Measurements from ENCODE around the gene CABCOCO1.

The CABCOCO1 gene

DNA sequence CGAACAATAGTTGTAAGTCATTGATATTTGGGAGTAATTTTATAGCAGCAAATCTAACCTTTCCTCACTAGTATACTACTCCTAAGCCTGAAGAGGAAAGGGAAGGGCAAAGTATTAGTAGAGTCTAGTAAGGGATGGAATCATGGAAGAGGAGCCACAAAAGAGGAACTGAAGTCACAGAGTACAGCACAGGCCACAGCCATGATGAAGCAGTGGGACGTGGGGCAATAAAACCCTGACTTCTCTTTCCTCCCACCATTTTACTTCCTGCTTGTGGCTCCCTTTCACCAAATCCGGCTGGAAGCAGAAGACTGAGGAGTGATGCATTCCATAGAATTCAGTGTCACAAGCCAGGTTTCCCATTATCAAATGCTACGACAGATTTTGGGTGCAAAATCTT is 58.7 kb downstream of the CABCOCO1 start:
- TF ChIP-seq GATA2 (IDR thresholded peaks at IDR 0.05; ENCODE audit: low read depth, low read length) (no peak), GATA3 (IDR thresholded peaks at IDR 0.05; ENCODE audit: low read depth, low read length) (no peak)

DNA sequence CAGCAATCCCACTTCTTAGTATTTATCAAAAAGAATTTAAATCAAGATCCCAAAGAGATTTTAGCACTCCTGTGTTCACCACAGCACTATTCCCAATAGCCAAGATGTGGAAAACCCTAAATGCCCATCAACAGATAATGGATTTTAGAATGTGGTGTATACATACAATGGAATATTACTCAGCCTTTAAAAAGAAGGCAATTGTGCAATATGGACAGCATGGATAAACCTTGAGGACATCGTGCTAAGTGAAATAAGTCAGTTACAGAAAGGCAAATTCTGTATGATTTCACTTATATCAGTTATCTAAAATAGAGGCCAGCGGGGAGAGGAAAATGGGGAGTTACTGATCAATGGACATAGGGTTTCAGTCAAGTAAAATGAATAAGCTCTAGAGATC is 66.9 kb downstream of the CABCOCO1 start:
- TF ChIP-seq GATA3 (IDR thresholded peaks at IDR 0.05; ENCODE audit: low read depth, low read length) (no peak), GATA2 (IDR thresholded peaks at IDR 0.05; ENCODE audit: low read depth, low read length) (no peak)

DNA sequence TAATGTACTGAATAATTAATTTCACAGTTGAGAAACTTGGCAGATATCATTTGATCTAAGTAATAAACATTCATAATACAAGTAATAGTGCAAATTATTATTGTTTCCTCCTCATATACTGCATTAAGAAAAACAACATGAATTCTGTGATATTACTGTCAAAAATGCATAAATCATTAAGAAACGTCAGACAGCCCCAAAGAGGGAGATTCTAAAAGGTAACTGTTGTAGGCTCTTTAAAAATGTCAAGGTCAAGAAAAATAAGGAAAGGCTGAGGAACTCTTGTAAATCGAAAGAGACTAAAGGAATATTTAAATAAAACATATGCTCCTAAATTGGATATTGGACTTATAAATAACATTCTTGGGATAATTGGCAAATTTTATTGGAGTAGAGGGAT is 67.9 kb downstream of the CABCOCO1 start:
- TF ChIP-seq GATA2 (IDR thresholded peaks at IDR 0.05; ENCODE audit: low read depth, low read length) (no peak), GATA3 (IDR thresholded peaks at IDR 0.05; ENCODE audit: low read depth, low read length) (no peak)

DNA sequence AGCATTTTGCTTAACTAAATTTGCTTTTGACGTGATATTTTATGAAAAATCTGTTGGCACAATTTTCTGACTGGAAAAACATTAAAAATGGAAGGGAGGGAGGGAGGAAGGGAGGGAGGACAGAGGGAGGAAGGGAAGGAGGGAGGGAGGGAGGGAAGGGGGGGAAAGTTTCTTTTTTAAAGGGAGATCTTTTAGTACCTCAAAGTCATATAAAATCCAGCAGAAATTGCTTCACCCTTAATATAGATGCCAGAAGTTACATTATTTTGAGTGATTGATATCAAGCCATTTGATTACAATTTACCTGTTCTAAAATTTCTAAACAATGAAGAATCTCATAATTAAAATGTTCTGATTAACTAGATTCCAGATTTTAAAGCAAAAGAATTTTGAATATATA is 68.9 kb downstream of the CABCOCO1 start:
- no peak for TF ChIP-seq GATA3 (IDR thresholded peaks at IDR 0.05; ENCODE audit: low read depth, low read length)
- TF ChIP-seq GATA2 (IDR thresholded peaks at IDR 0.05; ENCODE audit: low read depth, low read length): no peak

DNA sequence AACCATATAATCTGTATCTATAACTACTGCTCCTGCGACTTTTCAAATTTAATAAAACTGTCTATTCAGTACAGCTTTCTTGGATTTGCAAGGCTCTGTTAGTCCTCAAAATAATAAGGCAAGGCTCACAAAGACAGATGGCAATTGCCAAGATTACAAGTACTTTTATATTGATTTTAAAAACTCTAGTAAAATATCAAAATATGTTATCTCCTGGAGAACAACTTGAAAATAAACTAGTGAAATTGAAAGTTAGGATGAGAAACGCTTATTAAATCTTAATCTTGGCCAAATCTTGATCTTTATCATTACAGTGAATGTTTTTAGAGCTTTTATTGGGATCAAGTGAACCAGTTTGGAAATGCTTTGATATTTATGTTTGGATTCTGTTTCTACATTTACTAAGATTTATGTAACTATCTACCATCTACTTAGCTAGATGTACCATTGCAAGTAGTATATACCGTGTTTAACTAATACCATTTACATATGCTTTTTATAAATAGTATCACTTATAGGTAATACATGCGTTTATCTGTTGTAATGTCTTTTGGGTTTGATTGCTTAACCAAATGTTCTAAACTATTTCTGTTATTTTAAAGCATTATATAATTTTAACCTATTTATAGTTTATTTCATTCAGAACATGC is 70.0 kb downstream of the CABCOCO1 start:
- TF ChIP-seq GATA2 (IDR thresholded peaks at IDR 0.05; ENCODE audit: low read depth, low read length) (no peak), GATA3 (IDR thresholded peaks at IDR 0.05; ENCODE audit: low read depth, low read length) (peak; percentile 50)

DNA sequence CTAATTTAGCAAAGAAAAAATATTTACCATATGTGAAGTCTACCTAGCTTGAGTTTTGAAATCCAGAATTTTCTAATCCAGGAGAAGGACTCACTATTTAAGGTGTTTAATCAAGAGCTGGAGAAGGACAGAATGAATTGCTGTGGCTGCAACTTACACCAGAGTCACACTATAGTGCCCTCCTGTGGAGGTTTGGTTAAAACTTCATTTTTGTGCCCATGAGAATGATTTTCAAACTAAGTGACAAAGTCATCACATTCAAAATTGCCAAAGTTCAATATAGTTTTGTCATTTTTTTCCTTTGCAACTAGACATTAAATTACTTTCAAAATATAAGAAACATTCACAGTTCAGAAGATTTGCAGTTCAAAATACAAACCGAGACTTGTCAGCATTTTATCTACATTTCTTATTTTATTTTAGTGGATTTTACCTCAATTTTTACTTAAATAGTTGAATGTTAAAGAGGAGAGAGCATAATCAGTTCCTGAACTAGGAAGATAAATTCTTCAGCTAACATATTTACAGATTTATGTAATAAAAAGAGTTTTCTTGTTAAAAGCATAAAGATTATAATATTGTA is 70.7 kb downstream of the CABCOCO1 start:
- TF ChIP-seq GATA3 (IDR thresholded peaks at IDR 0.05; ENCODE audit: low read depth, low read length) (no peak), GATA2 (IDR thresholded peaks at IDR 0.05; ENCODE audit: low read depth, low read length) (no peak)

DNA sequence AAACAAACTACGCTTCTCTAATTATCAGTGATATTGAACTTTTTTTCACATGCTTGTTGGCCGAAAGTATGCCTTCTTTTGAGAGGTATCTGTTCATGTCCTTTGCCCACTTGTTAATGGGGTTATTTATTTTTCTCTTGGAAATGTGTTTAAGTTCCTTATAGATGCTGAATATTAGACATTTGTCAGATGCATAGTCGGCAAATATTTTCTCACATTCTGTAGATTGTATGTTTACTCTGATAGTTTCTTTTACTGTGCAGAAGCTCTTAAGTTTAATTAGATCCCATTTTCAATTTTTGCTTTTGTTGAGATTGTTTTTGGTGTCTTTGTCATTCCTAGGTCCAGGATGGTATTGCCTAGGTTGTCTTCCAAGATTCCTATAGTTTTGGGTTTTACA is 73.2 kb downstream of the CABCOCO1 start:
- TF ChIP-seq GATA3 (IDR thresholded peaks at IDR 0.05; ENCODE audit: low read depth, low read length) (no peak), GATA2 (IDR thresholded peaks at IDR 0.05; ENCODE audit: low read depth, low read length) (no peak)

DNA sequence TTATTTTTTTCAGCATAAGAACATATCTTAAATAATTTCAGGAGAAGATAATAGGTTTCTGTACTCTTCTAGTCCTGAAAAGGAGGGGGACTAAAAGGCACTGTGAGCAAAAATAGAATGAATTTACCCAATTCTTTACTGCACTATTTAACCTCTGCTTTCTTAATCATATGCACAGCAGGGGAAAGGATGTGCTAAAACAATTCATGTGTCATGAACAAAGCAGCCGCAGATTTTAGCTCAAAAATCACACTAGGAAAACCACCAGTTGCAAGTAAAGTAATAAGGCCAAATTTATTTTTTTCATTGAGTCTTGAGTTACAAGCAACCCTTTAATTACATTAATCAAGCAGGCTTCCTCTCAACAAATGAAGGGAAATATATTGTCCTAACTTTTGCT is 80.1 kb downstream of the CABCOCO1 start:
- TF ChIP-seq GATA3 (IDR thresholded peaks at IDR 0.05; ENCODE audit: low read depth, low read length) (no peak), GATA2 (IDR thresholded peaks at IDR 0.05; ENCODE audit: low read depth, low read length) (no peak)

DNA sequence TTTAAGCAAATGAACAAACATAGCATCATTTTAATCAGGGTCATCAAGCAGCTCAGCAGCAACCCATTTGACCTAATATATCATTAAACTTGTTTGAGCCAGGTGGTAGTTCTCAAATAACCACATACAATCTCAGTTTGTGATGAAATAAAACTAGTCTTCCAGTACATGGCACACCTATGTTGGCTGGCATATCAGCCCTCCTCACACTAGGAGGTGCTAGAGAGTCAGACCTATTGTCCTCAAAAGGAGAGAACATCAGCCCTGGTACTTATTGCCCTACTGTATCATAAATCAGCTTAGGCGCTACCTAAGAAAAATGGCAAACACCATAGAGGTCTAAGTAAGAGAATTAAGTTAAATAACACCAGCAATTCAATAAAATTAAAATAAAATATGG is 81.7 kb downstream of the CABCOCO1 start:
- TF ChIP-seq GATA3 (IDR thresholded peaks at IDR 0.05; ENCODE audit: low read depth, low read length): no peak

DNA sequence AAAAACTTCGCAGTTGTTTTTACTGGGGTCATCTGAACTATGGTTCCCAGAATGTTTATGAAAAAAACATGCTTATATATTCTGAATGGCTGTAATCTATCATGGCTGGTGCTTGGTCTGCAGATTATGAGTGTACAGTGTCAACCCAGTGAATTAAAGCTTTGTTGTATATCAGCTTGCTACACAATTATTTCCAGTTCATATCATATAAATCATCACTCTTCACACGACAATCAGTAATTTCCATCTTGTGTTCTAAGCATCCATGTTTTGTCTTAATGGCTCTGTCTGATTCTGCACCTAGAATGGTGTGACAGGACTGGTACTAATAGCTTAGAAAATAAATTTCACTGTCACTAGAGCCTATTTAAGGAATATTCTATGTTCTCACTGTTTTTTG is 83.6 kb downstream of the CABCOCO1 start:
- TF ChIP-seq GATA3 (IDR thresholded peaks at IDR 0.05; ENCODE audit: low read depth, low read length) (no peak), GATA2 (IDR thresholded peaks at IDR 0.05; ENCODE audit: low read depth, low read length) (no peak)

DNA sequence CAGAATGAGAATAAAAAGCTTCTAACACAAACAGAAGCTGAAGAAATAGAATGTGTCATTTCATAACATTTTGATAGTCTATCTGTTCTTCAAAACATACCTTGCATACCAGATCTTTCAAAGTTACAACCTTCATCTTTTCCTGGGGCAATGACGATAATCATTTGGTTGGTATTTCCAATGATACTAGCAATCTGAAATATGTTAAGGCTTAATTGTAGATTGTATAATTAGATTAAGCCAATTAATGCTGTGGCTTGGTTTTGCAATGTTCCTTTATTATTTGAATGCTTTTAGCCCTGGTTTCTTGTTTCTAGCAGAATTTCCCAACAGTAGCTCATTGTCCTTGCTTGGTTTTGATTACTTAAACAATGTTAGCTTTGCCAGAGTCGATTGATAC is 84.6 kb downstream of the CABCOCO1 start:
- TF ChIP-seq GATA3 (IDR thresholded peaks at IDR 0.05; ENCODE audit: low read depth, low read length) (no peak), GATA2 (IDR thresholded peaks at IDR 0.05; ENCODE audit: low read depth, low read length) (no peak)

DNA sequence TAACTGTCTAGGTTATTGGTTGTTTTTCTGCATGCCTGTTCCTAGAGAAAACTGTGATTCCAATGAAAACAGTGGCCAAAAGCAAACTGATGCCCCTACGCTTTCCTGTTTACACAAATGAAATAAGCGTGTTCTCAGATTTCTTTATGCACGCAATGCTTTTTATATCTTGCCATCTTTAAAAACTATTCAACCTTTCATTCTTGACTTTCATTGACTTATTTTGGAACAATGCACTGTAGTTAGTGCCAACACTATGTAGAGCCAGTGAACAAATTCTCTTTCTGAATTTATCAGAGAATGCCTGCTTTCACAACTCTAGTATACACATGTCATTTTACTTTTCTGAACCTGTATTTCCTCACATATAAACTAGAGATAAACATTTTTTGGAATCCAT is 86.6 kb downstream of the CABCOCO1 start:
- no peak for TF ChIP-seq GATA2 (IDR thresholded peaks at IDR 0.05; ENCODE audit: low read depth, low read length)
- no peak for TF ChIP-seq GATA3 (IDR thresholded peaks at IDR 0.05; ENCODE audit: low read depth, low read length)

DNA sequence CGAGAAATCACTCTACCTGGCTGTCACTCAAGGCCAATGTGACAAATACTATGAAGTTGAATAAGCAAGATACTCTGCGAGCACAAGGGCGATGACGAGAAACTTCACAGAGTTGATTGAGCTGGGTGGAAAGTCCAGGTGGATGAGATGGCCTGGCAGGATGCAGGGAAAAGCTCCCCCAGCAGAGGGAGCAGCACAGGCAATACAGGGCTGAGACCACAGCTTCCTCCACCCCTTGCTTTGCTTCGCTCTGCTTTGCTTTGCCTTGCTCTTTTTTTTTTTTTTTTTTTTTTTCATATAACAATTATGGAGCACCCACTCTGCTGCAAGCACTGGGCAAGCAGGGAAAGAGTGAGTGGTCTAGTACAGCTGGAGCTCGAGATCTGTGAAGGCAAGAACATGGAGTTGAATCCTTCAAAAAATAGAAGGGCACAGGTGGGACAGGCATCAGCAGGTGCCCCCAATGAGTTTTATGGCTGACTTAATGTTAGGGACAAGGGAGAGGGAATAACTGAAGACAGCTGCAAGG is 88.3 kb downstream of the CABCOCO1 start:
- TF ChIP-seq GATA2 (IDR thresholded peaks at IDR 0.05; ENCODE audit: low read depth, low read length) (no peak), GATA3 (IDR thresholded peaks at IDR 0.05; ENCODE audit: low read depth, low read length) (no peak)

DNA sequence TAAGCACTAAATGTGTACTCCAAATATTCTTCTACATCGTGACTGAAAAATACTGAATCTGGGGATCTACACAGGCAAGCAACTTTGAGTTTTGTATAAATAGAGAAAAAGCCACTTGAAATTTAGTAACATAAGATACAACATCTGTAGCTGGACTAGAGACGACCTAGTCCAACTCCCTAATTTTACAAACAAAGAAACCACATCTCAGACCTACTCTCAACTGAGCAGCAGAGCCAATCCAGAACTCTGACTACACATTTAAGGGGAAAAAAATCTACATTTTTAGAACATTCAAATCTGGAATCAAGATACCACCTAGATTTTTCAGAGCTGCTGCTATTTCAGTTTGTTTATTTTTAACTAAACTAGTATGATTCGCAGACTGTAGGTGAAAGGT is 88.9 kb downstream of the CABCOCO1 start:
- no peak for TF ChIP-seq GATA3 (IDR thresholded peaks at IDR 0.05; ENCODE audit: low read depth, low read length)
- no peak for TF ChIP-seq GATA2 (IDR thresholded peaks at IDR 0.05; ENCODE audit: low read depth, low read length)

Data from SH-SY5Y (cell line).